ENCODE data around the gene NCKAP5.

The NCKAP5 gene

DNA sequence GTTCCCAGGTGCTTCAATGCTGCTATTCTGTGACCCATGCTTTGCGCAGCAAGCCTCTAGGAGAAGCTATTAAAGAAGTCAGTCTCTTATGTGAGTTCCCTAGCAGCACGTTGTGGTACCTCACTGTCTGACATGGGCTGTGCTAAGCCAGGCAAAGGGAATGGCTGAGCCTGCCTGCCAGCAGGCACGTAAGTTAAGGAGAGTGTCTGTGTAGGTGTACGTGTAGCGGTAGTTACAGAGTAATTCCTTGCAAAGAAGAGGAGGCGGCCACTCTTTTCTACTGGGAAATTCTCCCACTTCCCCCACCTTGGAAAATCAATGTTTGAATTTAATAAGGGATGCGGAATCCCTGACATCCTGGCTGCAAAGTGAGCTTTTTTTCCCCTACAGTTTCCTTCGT, 774.7 kb downstream of the NCKAP5 start:
- H3K9ac ChIP-seq (ENCODE audit: low read depth in 1 of 2, low read length in 2 of 2) = no peak overlapping the region
- no peak overlapping the region for H3K4me3 ChIP-seq (ENCODE audit: low read length in 2 of 2)
- no peaks in the 10 kb centered on the region for H3K9me3 ChIP-seq (ENCODE audit: control insufficient read depth in 2 of 2, low read length in 2 of 2)
- H3K27ac ChIP-seq (ENCODE audit: low read depth in 2 of 2, low read length in 2 of 2) = no peak overlapping the region
- H3K4me1 ChIP-seq (ENCODE audit: control insufficient read depth in 2 of 2, insufficient read depth in 2 of 2, low read length in 2 of 2) = no peaks in the 10 kb centered on the region
- H3K36me3 ChIP-seq (ENCODE audit: control insufficient read depth in 2 of 2, insufficient read depth in 2 of 2, low read length in 2 of 2) = no peaks in the 10 kb centered on the region
- H3K27me3 ChIP-seq (ENCODE audit: control insufficient read depth in 2 of 2, insufficient read depth in 2 of 2, low read length in 2 of 2) = no peaks in the 10 kb centered on the region

- Histone ChIP-seq H3K4me1 (ENCODE audit: control insufficient read depth in 2 of 2, insufficient read depth in 2 of 2, low read length in 2 of 2) (no peaks in the 10 kb centered on the region), H3K9me3 (ENCODE audit: control insufficient read depth in 2 of 2, low read length in 2 of 2) (no peaks in the 10 kb centered on the region), H3K27me3 (ENCODE audit: control insufficient read depth in 2 of 2, insufficient read depth in 2 of 2, low read length in 2 of 2) (no peaks in the 10 kb centered on the region), H3K36me3 (ENCODE audit: control insufficient read depth in 2 of 2, insufficient read depth in 2 of 2, low read length in 2 of 2) (no peaks in the 10 kb centered on the region), H3K4me3 (ENCODE audit: low read length in 2 of 2) (no peak overlapping the region), H3K27ac (ENCODE audit: low read depth in 2 of 2, low read length in 2 of 2) (no peak overlapping the region), H3K9ac (ENCODE audit: low read depth in 1 of 2, low read length in 2 of 2) (no peak overlapping the region)
These were observed 778.0 kb downstream of the NCKAP5 start for GRCh38 chr2:132790207-132790785.

- H3K9ac ChIP-seq (ENCODE audit: low read depth in 1 of 2, low read length in 2 of 2) = no peak overlapping the region
- no peaks in the 10 kb centered on the region for H3K36me3 ChIP-seq (ENCODE audit: control insufficient read depth in 2 of 2, insufficient read depth in 2 of 2, low read length in 2 of 2)
- no peak overlapping the region for H3K4me3 ChIP-seq (ENCODE audit: low read length in 2 of 2)
- H3K27me3 ChIP-seq (ENCODE audit: control insufficient read depth in 2 of 2, insufficient read depth in 2 of 2, low read length in 2 of 2) = no peaks in the 10 kb centered on the region
- no peak overlapping the region for H3K27ac ChIP-seq (ENCODE audit: low read depth in 2 of 2, low read length in 2 of 2)
- H3K4me1 ChIP-seq (ENCODE audit: control insufficient read depth in 2 of 2, insufficient read depth in 2 of 2, low read length in 2 of 2) = no peaks in the 10 kb centered on the region
- no peaks in the 10 kb centered on the region for H3K9me3 ChIP-seq (ENCODE audit: control insufficient read depth in 2 of 2, low read length in 2 of 2)
These were observed 779.2 kb downstream of the NCKAP5 start for GRCh38 chr2:132789066-132789465.

DNA sequence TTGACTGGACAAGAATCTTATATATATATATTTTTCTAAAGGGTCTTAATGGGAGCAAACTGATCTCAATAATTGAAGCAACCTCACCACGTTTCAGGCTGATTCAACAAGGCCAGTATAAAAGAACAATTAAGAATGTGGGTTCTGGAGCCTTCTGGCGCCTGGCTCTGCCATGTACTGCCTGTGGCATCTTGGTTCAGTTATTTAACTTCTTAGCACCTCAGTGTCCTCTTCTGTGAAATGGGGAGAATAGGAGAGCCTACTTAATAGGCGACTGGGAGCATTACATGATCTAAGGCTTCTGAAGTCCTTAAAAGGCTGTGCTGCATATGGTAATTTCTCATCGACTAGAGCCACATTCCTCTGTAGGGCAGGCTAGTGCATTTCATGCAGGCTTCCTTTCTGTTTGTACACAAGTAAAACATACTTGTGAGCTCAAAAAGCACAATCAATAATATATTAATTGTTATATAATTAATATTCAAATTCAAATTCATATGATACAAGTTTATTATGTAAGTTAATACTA, 779.9 kb downstream of the NCKAP5 start:
- H3K4me3 ChIP-seq (ENCODE audit: low read length in 2 of 2) = no peak overlapping the region
- no peaks in the 10 kb centered on the region for H3K9me3 ChIP-seq (ENCODE audit: control insufficient read depth in 2 of 2, low read length in 2 of 2)
- no peaks in the 10 kb centered on the region for H3K4me1 ChIP-seq (ENCODE audit: control insufficient read depth in 2 of 2, insufficient read depth in 2 of 2, low read length in 2 of 2)
- H3K9ac ChIP-seq (ENCODE audit: low read depth in 1 of 2, low read length in 2 of 2) = no peak overlapping the region
- no peak overlapping the region for H3K27ac ChIP-seq (ENCODE audit: low read depth in 2 of 2, low read length in 2 of 2)
- H3K36me3 ChIP-seq (ENCODE audit: control insufficient read depth in 2 of 2, insufficient read depth in 2 of 2, low read length in 2 of 2) = no peaks in the 10 kb centered on the region
- no peaks in the 10 kb centered on the region for H3K27me3 ChIP-seq (ENCODE audit: control insufficient read depth in 2 of 2, insufficient read depth in 2 of 2, low read length in 2 of 2)

DNA sequence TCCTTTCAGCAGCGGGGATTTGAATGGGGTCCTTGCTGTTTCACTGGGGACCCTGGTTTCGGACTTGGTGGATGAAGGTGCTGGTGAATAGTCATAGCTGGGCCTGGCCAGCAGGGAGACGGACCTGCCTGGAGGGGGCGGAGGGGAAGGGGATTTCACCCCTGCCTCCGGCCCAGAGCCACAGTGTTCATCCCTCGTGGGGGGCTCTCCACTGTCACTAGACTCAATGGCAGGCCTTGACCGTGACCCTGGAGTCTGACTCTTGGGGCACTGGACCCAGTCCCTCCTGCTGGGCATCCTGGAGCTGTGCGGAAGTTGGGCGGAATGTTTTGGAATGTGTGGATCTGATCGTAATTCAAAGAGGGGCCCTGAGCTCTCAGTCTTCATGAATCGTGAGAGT, 784.4 kb downstream of the NCKAP5 start:
- Histone ChIP-seq H3K9ac (ENCODE audit: low read depth in 1 of 2, low read length in 2 of 2) (no peak overlapping the region), H3K27me3 (ENCODE audit: control insufficient read depth in 2 of 2, insufficient read depth in 2 of 2, low read length in 2 of 2) (no peaks in the 10 kb centered on the region), H3K4me3 (ENCODE audit: low read length in 2 of 2) (no peak overlapping the region), H3K9me3 (ENCODE audit: control insufficient read depth in 2 of 2, low read length in 2 of 2) (no peaks in the 10 kb centered on the region), H3K4me1 (ENCODE audit: control insufficient read depth in 2 of 2, insufficient read depth in 2 of 2, low read length in 2 of 2) (no peaks in the 10 kb centered on the region), H3K36me3 (ENCODE audit: control insufficient read depth in 2 of 2, insufficient read depth in 2 of 2, low read length in 2 of 2) (no peaks in the 10 kb centered on the region), H3K27ac (ENCODE audit: low read depth in 2 of 2, low read length in 2 of 2) (no peak overlapping the region)

- Histone ChIP-seq H3K9me3 (ENCODE audit: control insufficient read depth in 2 of 2, low read length in 2 of 2) (no peaks in the 10 kb centered on the region), H3K9ac (ENCODE audit: low read depth in 1 of 2, low read length in 2 of 2) (no peak overlapping the region), H3K27ac (ENCODE audit: low read depth in 2 of 2, low read length in 2 of 2) (no peak overlapping the region), H3K4me1 (ENCODE audit: control insufficient read depth in 2 of 2, insufficient read depth in 2 of 2, low read length in 2 of 2) (no peaks in the 10 kb centered on the region), H3K27me3 (ENCODE audit: control insufficient read depth in 2 of 2, insufficient read depth in 2 of 2, low read length in 2 of 2) (no peaks in the 10 kb centered on the region), H3K36me3 (ENCODE audit: control insufficient read depth in 2 of 2, insufficient read depth in 2 of 2, low read length in 2 of 2) (no peaks in the 10 kb centered on the region), H3K4me3 (ENCODE audit: low read length in 2 of 2) (no peak overlapping the region)
These were observed 786.0 kb downstream of the NCKAP5 start for GRCh38 chr2:132782176-132782783.

- H3K27ac ChIP-seq (ENCODE audit: low read depth in 2 of 2, low read length in 2 of 2) = no peak overlapping the region
These were observed 787.6 kb downstream of the NCKAP5 start for GRCh38 chr2:132780651-132781050.

GRCh38 chr2:132779206-132779721, 789.0 kb downstream of the NCKAP5 start:
- Histone ChIP-seq H3K4me1 (ENCODE audit: control insufficient read depth in 2 of 2, insufficient read depth in 2 of 2, low read length in 2 of 2) (no peaks in the 10 kb centered on the region), H3K36me3 (ENCODE audit: control insufficient read depth in 2 of 2, insufficient read depth in 2 of 2, low read length in 2 of 2) (no peaks in the 10 kb centered on the region), H3K9ac (ENCODE audit: low read depth in 1 of 2, low read length in 2 of 2) (no peak overlapping the region), H3K4me3 (ENCODE audit: low read length in 2 of 2) (no peak overlapping the region), H3K9me3 (ENCODE audit: control insufficient read depth in 2 of 2, low read length in 2 of 2) (no peaks in the 10 kb centered on the region), H3K27me3 (ENCODE audit: control insufficient read depth in 2 of 2, insufficient read depth in 2 of 2, low read length in 2 of 2) (no peaks in the 10 kb centered on the region), H3K27ac (ENCODE audit: low read depth in 2 of 2, low read length in 2 of 2) (no peak overlapping the region)

More at GRCh38 chr2:132780651-132781050, 787.6 kb downstream of the NCKAP5 start:
- Histone ChIP-seq H3K27me3 (ENCODE audit: control insufficient read depth in 2 of 2, insufficient read depth in 2 of 2, low read length in 2 of 2) (no peaks in the 10 kb centered on the region), H3K9me3 (ENCODE audit: control insufficient read depth in 2 of 2, low read length in 2 of 2) (no peaks in the 10 kb centered on the region), H3K4me1 (ENCODE audit: control insufficient read depth in 2 of 2, insufficient read depth in 2 of 2, low read length in 2 of 2) (no peaks in the 10 kb centered on the region), H3K4me3 (ENCODE audit: low read length in 2 of 2) (no peak overlapping the region), H3K9ac (ENCODE audit: low read depth in 1 of 2, low read length in 2 of 2) (no peak overlapping the region), H3K36me3 (ENCODE audit: control insufficient read depth in 2 of 2, insufficient read depth in 2 of 2, low read length in 2 of 2) (no peaks in the 10 kb centered on the region)

- Histone ChIP-seq H3K27ac (ENCODE audit: low read depth in 2 of 2, low read length in 2 of 2) (no peak overlapping the region), H3K9me3 (ENCODE audit: control insufficient read depth in 2 of 2, low read length in 2 of 2) (no peaks in the 10 kb centered on the region), H3K4me1 (ENCODE audit: control insufficient read depth in 2 of 2, insufficient read depth in 2 of 2, low read length in 2 of 2) (no peaks in the 10 kb centered on the region), H3K27me3 (ENCODE audit: control insufficient read depth in 2 of 2, insufficient read depth in 2 of 2, low read length in 2 of 2) (no peaks in the 10 kb centered on the region), H3K4me3 (ENCODE audit: low read length in 2 of 2) (no peak overlapping the region), H3K9ac (ENCODE audit: low read depth in 1 of 2, low read length in 2 of 2) (no peak overlapping the region), H3K36me3 (ENCODE audit: control insufficient read depth in 2 of 2, insufficient read depth in 2 of 2, low read length in 2 of 2) (peaks cover 0 to 4% of the 10 kb centered on the region in 2 donors)
These were observed 792.0 kb downstream of the NCKAP5 start for GRCh38 chr2:132776287-132776686.

DNA sequence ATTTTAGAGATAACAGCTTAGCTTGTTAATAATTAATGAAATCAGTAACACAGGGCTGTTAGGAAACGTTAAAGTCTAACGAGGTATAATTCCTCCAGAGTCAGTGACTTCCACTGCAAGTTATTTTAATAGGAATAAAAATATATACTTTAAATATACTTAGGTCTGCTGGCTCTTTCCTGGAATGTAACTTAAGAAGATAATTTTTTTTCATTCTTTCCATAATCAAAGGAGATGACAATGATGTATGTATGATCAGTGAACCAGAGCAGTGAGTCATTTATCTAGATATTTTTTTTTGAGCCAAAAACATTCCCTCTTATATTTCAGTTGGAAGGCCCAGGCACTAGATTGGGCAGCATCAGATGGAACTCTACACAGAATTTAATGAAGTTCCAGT, 794.1 kb downstream of the NCKAP5 start:
- H3K4me3 ChIP-seq (ENCODE audit: low read length in 2 of 2) = no peak overlapping the region
- H3K36me3 ChIP-seq (ENCODE audit: control insufficient read depth in 2 of 2, insufficient read depth in 2 of 2, low read length in 2 of 2) = peaks cover 0 to 4% of the 10 kb centered on the region in 2 donors
- no peaks in the 10 kb centered on the region for H3K27me3 ChIP-seq (ENCODE audit: control insufficient read depth in 2 of 2, insufficient read depth in 2 of 2, low read length in 2 of 2)
- H3K27ac ChIP-seq (ENCODE audit: low read depth in 2 of 2, low read length in 2 of 2) = no peak overlapping the region
- no peak overlapping the region for H3K9ac ChIP-seq (ENCODE audit: low read depth in 1 of 2, low read length in 2 of 2)
- H3K9me3 ChIP-seq (ENCODE audit: control insufficient read depth in 2 of 2, low read length in 2 of 2) = no peaks in the 10 kb centered on the region
- H3K4me1 ChIP-seq (ENCODE audit: control insufficient read depth in 2 of 2, insufficient read depth in 2 of 2, low read length in 2 of 2) = no peaks in the 10 kb centered on the region
